ENCODE results near the gene CPB2.
A peak's percentile ranks its signal among the peaks of the same experiment; 100 is the strongest.

The CPB2 gene

GRCh38 chr13:46094478-46094877 is 10.4 kb downstream of the CPB2 start:
- DNase-seq, result no peak

- DNase-seq, result no peak
Observed at GRCh38 chr13:46088821-46089562, 15.8 kb downstream of the CPB2 start.

GRCh38 chr13:46087481-46087880 is 17.4 kb downstream of the CPB2 start:
- no peak for DNase-seq

GRCh38 chr13:46086985-46087384 is 17.8 kb downstream of the CPB2 start:
- DNase-seq, result no peak

- no peak for DNase-seq
Observed at GRCh38 chr13:46086421-46086922, 18.4 kb downstream of the CPB2 start.

- DNase-seq, result no peak
Observed at GRCh38 chr13:46085737-46086136, 19.1 kb downstream of the CPB2 start.

GRCh38 chr13:46082324-46082723 is 22.5 kb downstream of the CPB2 start:
- no peak for DNase-seq

- no peak for DNase-seq
Observed at GRCh38 chr13:46079770-46080169, 25.1 kb downstream of the CPB2 start.

- no peak for DNase-seq
Observed at GRCh38 chr13:46077265-46077664, 27.6 kb downstream of the CPB2 start.

GRCh38 chr13:46076827-46077226 is 28.0 kb downstream of the CPB2 start:
- DNase-seq, result no peak

GRCh38 chr13:46075811-46076210 is 29.0 kb downstream of the CPB2 start:
- DNase-seq, result no peak

GRCh38 chr13:46071590-46072249 is 33.1 kb downstream of the CPB2 start:
- DNase-seq, result peak; percentile 22

GRCh38 chr13:46063292-46063691 is 41.5 kb downstream of the CPB2 start:
- DNase-seq, result no peak

- DNase-seq, result no peak
Observed at GRCh38 chr13:46062185-46062584, 42.6 kb downstream of the CPB2 start.

GRCh38 chr13:46059405-46059804 is 45.4 kb downstream of the CPB2 start:
- no peak for DNase-seq

GRCh38 chr13:46058268-46058667 is 46.6 kb downstream of the CPB2 start:
- DNase-seq, result no peak

- DNase-seq, result no peak
Observed at GRCh38 chr13:46057256-46058015, 47.4 kb downstream of the CPB2 start.

- DNase-seq, result no peak
Observed at GRCh38 chr13:46053162-46054012, 51.4 kb downstream of the CPB2 start.

- DNase-seq, result peak; percentile 96
Observed at GRCh38 chr13:46052319-46053161, 52.3 kb downstream of the CPB2 start, which contains the start of gene ZC3H13. ZC3H13 (minus strand) TSS chr13:46052746; CDS start chr13:46045507, 7,239 bp downstream.

- DNase-seq, result no peak
Observed at GRCh38 chr13:46051968-46052318, 52.9 kb downstream of the CPB2 start.

GRCh38 chr13:46050771-46051170 is 54.1 kb downstream of the CPB2 start:
- no peak for DNase-seq

- no peak for DNase-seq
Observed at GRCh38 chr13:46045424-46045823, 59.4 kb downstream of the CPB2 start.
